GM12801 (cell line): ENCODE measurements around the gene GBA3.

Experiments used
- CTCF ChIP-seq: IDR thresholded peaks from one replicate; pipeline ENCODE4 v1.5.1; 2011; ENCODE audit warnings: control low read depth; ENCODE audit not compliant: insufficient read length; ENCODE audit errors: extremely low read depth

The GBA3 gene

GRCh38 chr4:22850055-22850454 is 157.3 kb downstream of the GBA3 start:
- no peak for TF ChIP-seq CTCF

GRCh38 chr4:22850630-22851029 is 157.9 kb downstream of the GBA3 start:
- TF ChIP-seq CTCF: no peak

- no peak for TF ChIP-seq CTCF
Measured at GRCh38 chr4:22857411-22857810, 164.7 kb downstream of the GBA3 start.

GRCh38 chr4:22859318-22859717 is 166.6 kb downstream of the GBA3 start:
- TF ChIP-seq CTCF: no peak
